Upper lobe of left lung (tissue), 4 donors: ENCODE results near the gene CCSAP.

Experiments
- CTCF ChIP-seq, 6 experiments: fragments of 450-650 bp in 4 of 6; fragments of 200-600 bp in 2 of 6; sonication (generic) in 2 of 6; IDR thresholded peaks; one replicate each; pipeline ENCODE4 v1.5.1; 2016 to 2019; ENCODE audit warnings: antibody characterized with exemption in 6 of 6
- EP300 ChIP-seq, 4 donors: sonication (generic); formaldehyde crosslinking; IDR thresholded peaks; one replicate each; pipeline ENCODE4 v1.5.1; 2017; ENCODE audit warnings: antibody characterized with exemption in 4 of 4, control low read depth in 2 of 4
- POLR2A ChIP-seq, 4 donors: fragments of 450-650 bp; IDR thresholded peaks; one replicate each; pipeline ENCODE4 v1.5.1; 2016 to 2017; ENCODE audit warnings: antibody characterized with exemption in 4 of 4, mild to moderate bottlenecking in 2 of 4
- POLR2AphosphoS5 ChIP-seq, 2 donors: sonication (generic); formaldehyde crosslinking; IDR thresholded peaks; one replicate each; pipeline ENCODE4 v1.5.1; 2017; ENCODE audit warnings: antibody characterized with exemption in 2 of 2

GRCh38 chr1:229325853-229326487 lies 16.9 kb downstream of the CCSAP start:
- TF ChIP-seq POLR2AphosphoS5 (IDR thresholded peaks at IDR 0.05) (no peak), CTCF (IDR thresholded peaks at IDR 0.05) (no peak), POLR2A (IDR thresholded peaks at IDR 0.05) (no peak), EP300 (IDR thresholded peaks at IDR 0.05) (no peak)
